Effector memory CD4-positive, alpha-beta T cell (primary cell): ENCODE measurements around the gene HSD3B7.
A peak's percentile ranks its signal among the peaks of the same experiment; 100 is the strongest.
"Not testable (repeated sequence)": the region's sequence is repeated elsewhere in the genome, so short reads cannot be mapped to it uniquely, and the experiment has no call there.

Source experiments
- DNase-seq, 3 donors: peaks; one replicate each; pipeline ENCODE4 v3.0.0-alpha.2; 2020
- H3K27ac ChIP-seq: 2 replicates; pipeline ENCODE4 v1.7.0; 2013; ENCODE audit warnings: mild to moderate bottlenecking, low read length, moderate library complexity; ENCODE audit not compliant: insufficient read depth, poor library complexity, severe bottlenecking
- H3K27me3 ChIP-seq: replicated peaks from 2 replicates; pipeline ENCODE4 v1.7.0; 2013; ENCODE audit warnings: mild to moderate bottlenecking, low read length; ENCODE audit not compliant: insufficient read depth, control insufficient read depth, poor library complexity, severe bottlenecking
- H3K36me3 ChIP-seq: 2 replicates; pipeline ENCODE4 v1.7.0; 2013; ENCODE audit warnings: mild to moderate bottlenecking, low read length, moderate library complexity; ENCODE audit not compliant: control insufficient read depth, insufficient read depth
- H3K4me1 ChIP-seq: 2 replicates; pipeline ENCODE4 v1.7.0; 2013; ENCODE audit warnings: low read length, mild to moderate bottlenecking; ENCODE audit not compliant: control insufficient read depth, insufficient read depth, poor library complexity, severe bottlenecking
- H3K4me3 ChIP-seq: 2 replicates; pipeline ENCODE4 v1.7.0; 2013; ENCODE audit warnings: low read length, low read depth, mild to moderate bottlenecking; ENCODE audit not compliant: insufficient read depth, poor library complexity, severe bottlenecking
- H3K9me3 ChIP-seq: 2 replicates; pipeline ENCODE4 v1.7.0; 2013; ENCODE audit warnings: mild to moderate bottlenecking, low read length, moderate library complexity; ENCODE audit not compliant: control insufficient read depth
- total RNA-seq, 3 donors: gene quantifications; one replicate each; lab custom pipeline; 2026; lab: John Stamatoyannopoulos, UW

Gene HSD3B7
- 0 to 0.77 (median 0.35) reads per million in 3 donors for total RNA-seq

- DNase-seq, result peak; percentile 51 to 75 (median 60)
- Histone ChIP-seq H3K27ac (no peak within 1 kb of the TSS), H3K9me3 (no peaks in the 10 kb centered on the region), H3K4me3 (no peak within 1 kb of the TSS), H3K4me1 (peaks cover 5% of the 10 kb centered on the region), H3K27me3 (no peaks in the 10 kb centered on the region), H3K36me3 (peaks cover 20% of the 10 kb centered on the region)
Measured at GRCh38 chr16:30984669-30985400, at the start of gene HSD3B7. Gene HSD3B7 (plus strand): TSS chr16:30985207. CDS start chr16:30985659, 452 bp downstream.

GRCh38 chr16:30937692-30938091 is 47.3 kb upstream of the HSD3B7 start:
- Histone ChIP-seq H3K27me3 (no peaks in the 10 kb centered on the region), H3K9me3 (no peaks in the 10 kb centered on the region), H3K36me3 (no peaks in the 10 kb centered on the region), H3K4me1 (peaks cover 12% of the 10 kb centered on the region), H3K27ac (no peak overlapping the region), H3K4me3 (no peak overlapping the region)
- DNase-seq, result no peak

GRCh38 chr16:30939571-30939970 is 45.4 kb upstream of the HSD3B7 start:
- H3K36me3 ChIP-seq, H3K9me3 ChIP-seq, DNase-seq, H3K27me3 ChIP-seq, H3K27ac ChIP-seq, H3K4me3 ChIP-seq: not testable (repeated sequence)
- peaks cover 12% of the 10 kb centered on the region for H3K4me1 ChIP-seq

- H3K27ac ChIP-seq, result no peak overlapping the region
- no peaks in the 10 kb centered on the region for H3K9me3 ChIP-seq
- H3K27me3 ChIP-seq, result no peaks in the 10 kb centered on the region
- H3K4me3 ChIP-seq, result no peak overlapping the region
- DNase-seq, result peak; percentile 32 to 55 (median 38)
- peaks cover 7% of the 10 kb centered on the region for H3K4me1 ChIP-seq
- peaks cover 3% of the 10 kb centered on the region for H3K36me3 ChIP-seq
Measured at GRCh38 chr16:30941600-30942425, 43.2 kb upstream of the HSD3B7 start.

GRCh38 chr16:30942426-30942806 is 42.6 kb upstream of the HSD3B7 start:
- peaks cover 3% of the 10 kb centered on the region for H3K36me3 ChIP-seq
- no peaks in the 10 kb centered on the region for H3K27me3 ChIP-seq
- H3K4me3 ChIP-seq, result no peak overlapping the region
- H3K4me1 ChIP-seq, result peaks cover 7% of the 10 kb centered on the region
- H3K9me3 ChIP-seq, result no peaks in the 10 kb centered on the region
- H3K27ac ChIP-seq, result no peak overlapping the region
- DNase-seq, result no peak

GRCh38 chr16:30944352-30944751 is 40.7 kb upstream of the HSD3B7 start:
- Histone ChIP-seq H3K4me3 (no peak overlapping the region), H3K36me3 (peaks cover 3% of the 10 kb centered on the region), H3K4me1 (peaks cover 10% of the 10 kb centered on the region), H3K9me3 (no peaks in the 10 kb centered on the region), H3K27ac (no peak overlapping the region), H3K27me3 (no peaks in the 10 kb centered on the region)
- DNase-seq, result no peak

GRCh38 chr16:30946671-30947540 is 38.1 kb upstream of the HSD3B7 start:
- no peak overlapping the region for H3K4me3 ChIP-seq
- H3K36me3 ChIP-seq, result peaks cover 3% of the 10 kb centered on the region
- H3K27ac ChIP-seq, result no peak overlapping the region
- H3K4me1 ChIP-seq, result peaks cover 21% of the 10 kb centered on the region
- DNase-seq, result no peak
- H3K27me3 ChIP-seq, result no peaks in the 10 kb centered on the region
- no peaks in the 10 kb centered on the region for H3K9me3 ChIP-seq

GRCh38 chr16:30947541-30947858 is 37.5 kb upstream of the HSD3B7 start:
- H3K9me3 ChIP-seq, result no peaks in the 10 kb centered on the region
- H3K4me1 ChIP-seq, result peaks cover 18% of the 10 kb centered on the region
- peaks cover 3% of the 10 kb centered on the region for H3K36me3 ChIP-seq
- H3K4me3 ChIP-seq, result no peak overlapping the region
- H3K27me3 ChIP-seq, result no peaks in the 10 kb centered on the region
- no peak overlapping the region for H3K27ac ChIP-seq
- DNase-seq, result no peak

- no peak for DNase-seq
- Histone ChIP-seq H3K9me3 (no peaks in the 10 kb centered on the region), H3K27me3 (no peaks in the 10 kb centered on the region), H3K36me3 (peaks cover 3% of the 10 kb centered on the region), H3K27ac (peak overlapping the region; percentile 69), H3K4me1 (peaks cover 18% of the 10 kb centered on the region), H3K4me3 (no peak overlapping the region)
Measured at GRCh38 chr16:30947859-30948666, 36.9 kb upstream of the HSD3B7 start.
